ENCODE data around the gene RFX8. TPM values are rescaled to one million over a fixed set of nuclear protein-coding genes. Genes with fewer than 3 reads are reported as not detected.

Gene RFX8
- total RNA-seq, 1 donor from 2014 or later: not detected

GRCh38 chr2:101469863-101470262, 5.0 kb downstream of the RFX8 start:
- H3K27ac Mint-ChIP-seq: no peak overlapping the region
- H3K4me3 Mint-ChIP-seq (ENCODE audit: low read depth): no peak overlapping the region
- no peaks in the 10 kb centered on the region for H3K36me3 Mint-ChIP-seq (ENCODE audit: insufficient read depth)
- TF ChIP-seq, protein P1, sequence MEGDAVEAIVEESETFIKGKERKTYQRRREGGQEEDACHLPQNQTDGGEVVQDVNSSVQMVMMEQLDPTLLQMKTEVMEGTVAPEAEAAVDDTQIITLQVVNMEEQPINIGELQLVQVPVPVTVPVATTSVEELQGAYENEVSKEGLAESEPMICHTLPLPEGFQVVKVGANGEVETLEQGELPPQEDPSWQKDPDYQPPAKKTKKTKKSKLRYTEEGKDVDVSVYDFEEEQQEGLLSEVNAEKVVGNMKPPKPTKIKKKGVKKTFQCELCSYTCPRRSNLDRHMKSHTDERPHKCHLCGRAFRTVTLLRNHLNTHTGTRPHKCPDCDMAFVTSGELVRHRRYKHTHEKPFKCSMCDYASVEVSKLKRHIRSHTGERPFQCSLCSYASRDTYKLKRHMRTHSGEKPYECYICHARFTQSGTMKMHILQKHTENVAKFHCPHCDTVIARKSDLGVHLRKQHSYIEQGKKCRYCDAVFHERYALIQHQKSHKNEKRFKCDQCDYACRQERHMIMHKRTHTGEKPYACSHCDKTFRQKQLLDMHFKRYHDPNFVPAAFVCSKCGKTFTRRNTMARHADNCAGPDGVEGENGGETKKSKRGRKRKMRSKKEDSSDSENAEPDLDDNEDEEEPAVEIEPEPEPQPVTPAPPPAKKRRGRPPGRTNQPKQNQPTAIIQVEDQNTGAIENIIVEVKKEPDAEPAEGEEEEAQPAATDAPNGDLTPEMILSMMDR (IDR thresholded peaks at IDR 0.05; ENCODE audit: unreplicated experiment): no peak
- peaks cover 48% of the 10 kb centered on the region for H3K27me3 Mint-ChIP-seq
- H3K9me3 Mint-ChIP-seq (ENCODE audit: low read depth): no peaks in the 10 kb centered on the region
- DNase-seq (ENCODE audit: low spot score, unreplicated experiment): no peak
- H3K4me1 Mint-ChIP-seq (ENCODE audit: low read depth): peaks cover 3% of the 10 kb centered on the region

DNA sequence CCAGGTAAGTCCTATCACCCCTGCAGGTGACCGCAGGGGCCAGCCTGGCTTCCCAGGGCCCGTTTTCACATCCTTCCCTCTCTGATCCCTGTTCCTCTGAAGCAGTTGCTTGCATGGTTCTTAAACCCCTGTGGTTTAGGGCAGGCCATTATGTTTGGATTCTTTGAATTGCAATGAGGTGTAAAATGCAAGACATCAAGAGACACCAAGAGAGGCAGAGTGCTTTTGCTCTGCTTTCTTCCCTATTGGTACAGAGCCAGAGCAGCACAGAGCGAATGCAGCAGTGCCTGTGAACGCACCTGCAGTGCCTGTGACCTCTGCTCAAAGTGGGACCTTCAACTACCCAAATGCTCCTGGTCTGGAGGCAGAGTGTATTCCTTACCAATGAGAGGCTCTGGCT, 7.6 kb downstream of the RFX8 start:
- TF ChIP-seq, protein P1 (IDR thresholded peaks at IDR 0.05; ENCODE audit: unreplicated experiment): no peak
- H3K9me3 Mint-ChIP-seq (ENCODE audit: low read depth): no peaks in the 10 kb centered on the region
- no peak overlapping the region for H3K27ac Mint-ChIP-seq
- H3K4me3 Mint-ChIP-seq (ENCODE audit: low read depth): no peak overlapping the region
- H3K4me1 Mint-ChIP-seq (ENCODE audit: low read depth): peaks cover 3% of the 10 kb centered on the region
- H3K36me3 Mint-ChIP-seq (ENCODE audit: insufficient read depth): no peaks in the 10 kb centered on the region
- no peak for DNase-seq (ENCODE audit: low spot score, unreplicated experiment)
- H3K27me3 Mint-ChIP-seq: peaks cover 30% of the 10 kb centered on the region

DNA sequence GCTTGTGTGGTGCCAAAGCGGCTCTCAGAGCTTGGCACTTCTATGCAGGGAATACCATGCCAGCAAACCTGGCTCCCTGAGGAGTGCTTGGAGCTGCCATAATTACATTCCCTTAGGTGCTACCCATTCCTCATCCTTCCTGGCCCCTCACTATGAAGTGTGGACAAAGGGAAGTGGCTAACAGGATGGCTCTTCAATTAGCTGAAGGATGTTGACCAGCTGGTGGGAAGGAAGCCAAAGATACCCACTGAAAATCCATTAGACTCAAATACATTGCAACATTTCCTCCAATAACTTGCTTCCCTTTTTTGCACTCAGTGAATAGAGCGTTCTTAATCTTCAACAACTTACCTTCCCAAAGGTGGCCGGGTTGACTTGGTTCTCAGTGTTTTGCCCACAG, 8.5 kb downstream of the RFX8 start:
- TF ChIP-seq, protein P1 (IDR thresholded peaks at IDR 0.05; ENCODE audit: unreplicated experiment): no peak
- Mint-ChIP-seq H3K27me3 (peaks cover 24% of the 10 kb centered on the region), H3K27ac (no peak overlapping the region), H3K4me1 (ENCODE audit: low read depth) (peaks cover 3% of the 10 kb centered on the region), H3K4me3 (ENCODE audit: low read depth) (no peak overlapping the region), H3K9me3 (ENCODE audit: low read depth) (no peaks in the 10 kb centered on the region), H3K36me3 (ENCODE audit: insufficient read depth) (no peaks in the 10 kb centered on the region)
- no peak for DNase-seq (ENCODE audit: low spot score, unreplicated experiment)

DNA sequence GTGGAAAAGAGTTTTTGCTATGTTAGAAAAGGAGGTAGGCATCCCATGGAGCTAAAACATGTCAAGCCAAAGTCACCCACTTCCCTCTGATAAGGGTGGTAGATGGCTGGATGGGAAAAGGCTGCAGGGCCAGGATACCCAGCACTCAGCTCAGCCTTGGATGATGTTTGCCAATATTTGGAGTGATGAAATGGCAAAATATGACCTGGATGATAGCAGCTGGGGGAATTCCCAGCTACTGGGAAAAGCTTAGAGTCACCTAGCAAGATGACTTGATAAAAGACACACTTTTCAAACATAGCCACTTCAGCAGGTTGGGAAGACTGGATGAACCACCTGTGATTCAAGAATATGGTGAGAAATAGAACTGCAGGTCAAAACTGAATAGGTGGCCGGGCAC, 10.1 kb downstream of the RFX8 start:
- Mint-ChIP-seq H3K27ac (no peak overlapping the region), H3K36me3 (ENCODE audit: insufficient read depth) (no peaks in the 10 kb centered on the region), H3K4me1 (ENCODE audit: low read depth) (peaks cover 3% of the 10 kb centered on the region), H3K27me3 (peaks cover 19% of the 10 kb centered on the region), H3K4me3 (ENCODE audit: low read depth) (no peak overlapping the region), H3K9me3 (ENCODE audit: low read depth) (no peaks in the 10 kb centered on the region)
- DNase-seq (ENCODE audit: low spot score, unreplicated experiment): no peak
- TF ChIP-seq, protein P1 (IDR thresholded peaks at IDR 0.05; ENCODE audit: unreplicated experiment): no peak

GRCh38 chr2:101463911-101464641, 10.8 kb downstream of the RFX8 start:
- no peak overlapping the region for H3K27ac Mint-ChIP-seq
- peaks cover 14% of the 10 kb centered on the region for H3K27me3 Mint-ChIP-seq
- peaks cover 3% of the 10 kb centered on the region for H3K4me1 Mint-ChIP-seq (ENCODE audit: low read depth)
- DNase-seq (ENCODE audit: low spot score, unreplicated experiment): no peak
- TF ChIP-seq, protein P1 (IDR thresholded peaks at IDR 0.05; ENCODE audit: unreplicated experiment): no peak
- no peaks in the 10 kb centered on the region for H3K36me3 Mint-ChIP-seq (ENCODE audit: insufficient read depth)
- H3K9me3 Mint-ChIP-seq (ENCODE audit: low read depth): no peaks in the 10 kb centered on the region
- H3K4me3 Mint-ChIP-seq (ENCODE audit: low read depth): no peak overlapping the region

Measured in progenitor cell of endocrine pancreas (in vitro differentiated cells).